ENCODE measurements around the gene FBXW8.

DNA sequence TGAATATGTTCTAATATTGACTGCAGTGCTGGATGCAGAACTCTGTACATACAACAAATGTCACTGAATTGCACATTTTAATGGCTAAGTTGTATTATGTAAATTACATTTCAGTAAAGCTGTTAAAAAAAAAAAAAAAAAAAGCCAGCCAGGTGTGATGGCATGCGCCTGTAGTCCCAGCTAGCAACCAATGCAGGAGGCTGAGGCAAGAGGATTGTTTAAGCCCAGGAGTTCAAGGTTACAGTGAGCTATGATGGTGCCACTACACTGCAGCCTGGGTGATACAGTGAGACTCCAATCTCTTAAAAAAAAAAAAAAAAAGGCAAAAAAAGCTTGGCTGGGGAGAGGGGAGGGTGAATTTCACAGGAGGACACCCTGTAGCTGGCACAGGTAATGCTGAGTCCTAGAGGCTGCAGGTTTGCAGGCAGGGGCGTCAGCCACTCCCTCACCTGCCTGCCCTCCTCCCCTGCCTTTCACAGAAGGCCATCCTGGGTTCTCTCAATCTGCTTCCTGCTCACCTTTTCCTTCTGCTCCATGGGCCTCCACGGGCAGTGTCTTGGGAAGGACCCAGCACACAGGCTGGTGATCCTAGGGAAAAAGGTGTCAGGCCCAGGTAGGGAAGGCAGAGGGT lies 147.8 kb downstream of the FBXW8 start:
- TF ChIP-seq POLR2A (IDR thresholded peaks at IDR 0.05; ENCODE audit: low read length) (0 out of 2 replicates have a peak, but pooled peaks have one; percentile 8), SREBF2 (IDR thresholded peaks at IDR 0.05) (no peak), PHF8 (IDR thresholded peaks at IDR 0.05; ENCODE audit: borderline replicate concordance, low read depth) (no peak), RARB (CRISPR knock-in tag; IDR thresholded peaks at IDR 0.05) (no peak), NPAS2 (CRISPR knock-in tag; IDR thresholded peaks at IDR 0.05; ENCODE audit: borderline replicate concordance) (no peak), RAD21 (conservative IDR thresholded peaks at IDR 0.05 in 1 of 2, IDR thresholded peaks at IDR 0.05 in 1 of 2) (no peak), EP300 (IDR thresholded peaks at IDR 0.05) (no peak), HMGXB4 (CRISPR knock-in tag; IDR thresholded peaks at IDR 0.05; ENCODE audit: borderline replicate concordance) (no peak)
- TF ChIP-seq, protein P1, sequence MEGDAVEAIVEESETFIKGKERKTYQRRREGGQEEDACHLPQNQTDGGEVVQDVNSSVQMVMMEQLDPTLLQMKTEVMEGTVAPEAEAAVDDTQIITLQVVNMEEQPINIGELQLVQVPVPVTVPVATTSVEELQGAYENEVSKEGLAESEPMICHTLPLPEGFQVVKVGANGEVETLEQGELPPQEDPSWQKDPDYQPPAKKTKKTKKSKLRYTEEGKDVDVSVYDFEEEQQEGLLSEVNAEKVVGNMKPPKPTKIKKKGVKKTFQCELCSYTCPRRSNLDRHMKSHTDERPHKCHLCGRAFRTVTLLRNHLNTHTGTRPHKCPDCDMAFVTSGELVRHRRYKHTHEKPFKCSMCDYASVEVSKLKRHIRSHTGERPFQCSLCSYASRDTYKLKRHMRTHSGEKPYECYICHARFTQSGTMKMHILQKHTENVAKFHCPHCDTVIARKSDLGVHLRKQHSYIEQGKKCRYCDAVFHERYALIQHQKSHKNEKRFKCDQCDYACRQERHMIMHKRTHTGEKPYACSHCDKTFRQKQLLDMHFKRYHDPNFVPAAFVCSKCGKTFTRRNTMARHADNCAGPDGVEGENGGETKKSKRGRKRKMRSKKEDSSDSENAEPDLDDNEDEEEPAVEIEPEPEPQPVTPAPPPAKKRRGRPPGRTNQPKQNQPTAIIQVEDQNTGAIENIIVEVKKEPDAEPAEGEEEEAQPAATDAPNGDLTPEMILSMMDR (IDR thresholded peaks at IDR 0.05), result no peak
